ENCODE results near the gene ZC3H18.

Gene ZC3H18

DNA sequence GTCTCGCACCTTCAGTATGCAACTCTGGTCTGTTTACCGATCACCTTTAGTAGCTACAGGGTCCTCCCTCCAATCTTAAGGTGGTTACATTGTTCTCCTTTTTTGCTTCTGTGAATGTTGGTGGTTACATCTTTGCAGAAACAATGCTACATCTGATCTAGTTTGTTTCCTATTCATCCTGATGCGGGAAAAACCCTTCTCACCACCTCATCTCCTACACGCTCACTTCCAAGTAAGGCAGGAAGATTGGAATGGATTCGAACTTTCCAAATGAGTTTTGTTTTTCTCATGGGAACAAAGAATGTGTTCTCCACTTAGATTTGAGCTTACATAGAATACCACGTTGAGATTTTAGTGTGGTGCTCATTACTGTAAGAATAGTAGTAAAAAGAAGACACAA, 14.5 kb downstream of the ZC3H18 start:
- DNase-seq: no peak

GRCh38 chr16:88585269-88585668, 15.1 kb downstream of the ZC3H18 start:
- no peak for DNase-seq

- DNase-seq: no peak
Observed at GRCh38 chr16:88585927-88586581, 15.9 kb downstream of the ZC3H18 start.

DNA sequence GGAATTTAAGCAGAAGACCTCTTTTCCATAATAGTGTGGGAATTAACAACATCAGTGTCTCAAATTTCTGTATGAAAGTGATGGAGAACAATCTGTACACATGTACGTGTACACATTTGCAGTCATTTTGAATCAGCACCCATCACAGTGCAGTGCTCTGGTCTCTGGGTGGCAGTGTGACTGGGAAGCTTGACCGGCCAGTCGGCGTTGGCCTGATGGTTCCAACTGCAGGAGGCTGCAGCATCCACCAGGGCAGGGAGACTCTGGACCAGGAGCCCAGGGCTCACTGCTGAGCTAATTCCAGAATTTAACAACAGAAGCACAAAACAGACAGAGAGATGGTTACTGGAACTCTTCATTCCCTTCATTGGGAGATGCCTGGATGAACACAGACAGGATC, 17.9 kb downstream of the ZC3H18 start:
- DNase-seq: no peak

GRCh38 chr16:88588754-88589153, 18.6 kb downstream of the ZC3H18 start:
- DNase-seq: no peak

- DNase-seq: no peak
Observed at GRCh38 chr16:88589441-88589840, 19.2 kb downstream of the ZC3H18 start.

DNA sequence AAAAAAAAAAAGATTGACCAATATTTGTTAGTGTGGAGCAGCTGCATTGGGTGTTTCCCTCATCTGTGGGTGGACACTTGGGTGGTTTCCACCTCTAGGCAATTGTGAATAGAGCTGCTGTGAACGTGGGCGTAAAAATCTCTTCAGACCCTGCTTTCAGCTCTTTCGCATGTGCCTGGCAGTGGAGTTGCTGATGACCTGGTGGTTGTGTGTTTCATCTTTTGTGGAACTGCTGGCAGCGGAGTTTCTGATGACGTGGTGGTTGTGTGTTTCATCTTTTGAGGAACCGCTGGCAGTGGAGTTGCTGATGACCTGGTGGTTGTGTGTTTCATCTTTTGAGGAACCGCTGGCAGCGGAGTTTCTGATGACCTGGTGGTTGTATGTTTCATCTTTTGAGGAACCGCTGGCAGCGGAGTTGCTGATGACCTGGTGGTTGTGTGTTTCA, 21.4 kb downstream of the ZC3H18 start:
- DNase-seq: no peak

DNA sequence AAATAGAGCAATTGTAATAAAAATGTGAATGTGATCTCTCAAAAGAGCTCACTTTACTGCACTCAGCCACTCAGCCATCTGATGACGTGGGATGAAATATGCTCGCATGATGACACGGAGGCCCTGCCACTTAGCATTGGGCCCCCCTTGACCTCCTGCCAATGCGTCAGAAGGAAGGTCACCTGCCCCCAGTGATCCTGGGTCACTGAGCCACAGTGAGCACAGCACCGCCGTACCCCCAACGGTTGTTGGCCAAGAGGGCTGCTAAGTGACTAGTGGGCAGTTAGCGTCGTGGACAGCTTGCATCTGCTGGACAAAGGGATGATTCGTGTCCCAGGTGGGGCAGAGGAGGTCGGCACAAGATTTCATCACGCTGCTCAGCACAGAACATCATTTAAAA, 22.9 kb downstream of the ZC3H18 start:
- DNase-seq: no peak

DNA sequence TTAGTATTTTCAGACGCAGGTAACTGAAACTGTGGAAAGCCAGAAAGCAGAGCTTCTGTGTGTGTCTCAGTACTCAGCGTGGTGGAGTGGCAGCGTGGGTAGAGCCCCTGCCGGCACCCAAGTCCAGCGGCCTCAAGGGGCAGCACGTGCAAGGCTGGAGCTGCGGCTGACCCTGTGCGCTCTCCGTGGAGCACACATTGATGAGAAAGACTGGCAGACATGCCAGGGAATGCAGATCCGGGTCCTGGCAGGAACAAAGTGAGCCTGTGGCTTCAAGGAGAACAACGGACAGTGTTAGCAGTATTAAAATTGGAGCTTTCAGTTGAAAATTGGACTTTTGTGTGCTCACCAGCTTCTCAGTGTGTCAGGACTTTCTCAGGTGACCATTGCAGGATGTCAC, 23.3 kb downstream of the ZC3H18 start:
- no peak for DNase-seq

DNA sequence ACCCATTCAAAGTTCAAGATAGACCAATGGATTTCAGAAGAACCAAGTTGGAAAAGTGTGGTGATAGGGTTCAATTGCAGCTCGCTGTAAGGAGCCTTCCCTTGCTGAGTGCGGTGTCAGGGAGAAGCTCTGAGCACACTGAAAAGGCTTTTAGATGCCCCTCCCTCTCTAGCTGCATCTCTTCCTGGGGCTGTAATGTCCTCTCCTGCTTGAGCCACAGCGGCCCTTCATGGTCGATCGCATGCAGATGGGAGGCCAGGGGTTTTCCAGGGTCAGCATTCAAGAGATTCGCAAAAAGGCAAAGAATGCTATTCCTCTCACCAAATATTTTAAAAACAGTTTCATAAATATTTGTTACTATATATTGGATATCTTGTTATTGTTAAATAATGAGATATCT, 23.7 kb downstream of the ZC3H18 start:
- no peak for DNase-seq

DNA sequence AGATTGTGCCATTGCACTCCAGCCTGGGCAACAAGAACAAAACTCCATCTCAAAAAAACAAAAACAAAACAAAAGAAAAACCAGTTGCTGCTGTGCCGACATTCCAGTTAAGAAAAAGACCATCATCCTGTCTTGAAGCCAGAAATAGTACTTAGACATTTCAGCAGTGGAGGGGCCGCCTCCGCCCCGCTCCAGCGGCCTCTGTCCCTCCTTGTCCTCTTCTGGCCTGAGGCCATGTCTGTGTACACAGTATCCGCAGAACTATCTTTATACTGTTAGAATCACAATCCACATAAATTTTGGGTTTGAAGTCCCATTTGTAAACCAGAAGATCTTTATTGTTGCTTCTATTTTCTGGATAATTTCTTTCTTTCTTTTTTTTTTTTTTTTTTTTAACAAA, 24.9 kb downstream of the ZC3H18 start:
- no peak for DNase-seq

DNA sequence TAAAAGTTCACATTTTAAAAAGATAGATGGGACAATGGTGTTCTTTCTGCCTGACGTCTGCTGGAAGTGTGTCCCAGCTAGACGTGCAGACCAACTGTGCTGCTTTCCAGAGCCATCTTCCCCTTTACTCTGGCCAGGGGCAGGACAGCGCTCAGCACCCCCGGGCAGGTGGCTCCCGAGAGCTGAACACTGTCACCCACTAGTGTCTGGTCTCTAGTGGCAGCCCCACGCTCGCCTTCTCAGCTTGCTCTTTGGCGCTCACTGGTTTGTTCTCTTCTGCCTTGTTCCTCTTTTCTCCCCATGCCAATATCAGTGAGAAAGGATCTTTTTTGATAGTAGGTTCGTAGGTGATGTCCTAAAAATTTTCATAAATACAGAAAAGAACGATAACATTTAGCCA, 25.7 kb downstream of the ZC3H18 start:
- DNase-seq: no peak

- no peak for DNase-seq
Observed at GRCh38 chr16:88596483-88596882, 26.3 kb downstream of the ZC3H18 start.

DNA sequence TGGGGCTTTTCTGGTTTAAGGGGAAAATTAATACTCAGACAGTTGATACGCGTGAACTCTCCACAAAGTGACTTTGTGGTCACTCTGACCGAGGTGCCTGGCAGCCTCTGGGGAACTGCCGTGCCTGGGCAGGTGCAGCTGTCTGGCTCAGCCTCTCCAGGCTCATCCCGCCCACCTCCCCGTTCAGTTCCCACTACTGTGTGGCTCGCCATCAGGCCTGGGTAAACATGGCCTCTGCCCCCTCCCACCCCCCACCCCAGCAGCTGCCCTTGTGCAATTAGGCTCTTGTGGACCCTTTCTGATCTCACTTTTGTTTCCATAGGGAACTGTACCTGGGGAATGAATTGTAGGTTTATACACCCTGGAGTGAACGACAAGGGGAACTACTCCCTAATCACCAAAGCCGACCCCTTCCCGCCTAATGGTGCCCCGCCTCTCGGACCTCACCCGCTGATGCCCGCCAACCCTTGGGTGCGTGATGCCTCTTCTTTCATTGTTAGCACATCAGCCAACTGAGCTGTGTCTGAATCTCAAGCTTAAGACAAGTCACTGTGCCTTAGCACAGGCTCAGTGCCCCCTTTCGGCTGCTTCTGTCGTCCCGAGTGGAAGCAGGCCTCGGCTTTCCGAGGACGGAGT, 27.8 kb downstream of the ZC3H18 start:
- no peak for DNase-seq

DNA sequence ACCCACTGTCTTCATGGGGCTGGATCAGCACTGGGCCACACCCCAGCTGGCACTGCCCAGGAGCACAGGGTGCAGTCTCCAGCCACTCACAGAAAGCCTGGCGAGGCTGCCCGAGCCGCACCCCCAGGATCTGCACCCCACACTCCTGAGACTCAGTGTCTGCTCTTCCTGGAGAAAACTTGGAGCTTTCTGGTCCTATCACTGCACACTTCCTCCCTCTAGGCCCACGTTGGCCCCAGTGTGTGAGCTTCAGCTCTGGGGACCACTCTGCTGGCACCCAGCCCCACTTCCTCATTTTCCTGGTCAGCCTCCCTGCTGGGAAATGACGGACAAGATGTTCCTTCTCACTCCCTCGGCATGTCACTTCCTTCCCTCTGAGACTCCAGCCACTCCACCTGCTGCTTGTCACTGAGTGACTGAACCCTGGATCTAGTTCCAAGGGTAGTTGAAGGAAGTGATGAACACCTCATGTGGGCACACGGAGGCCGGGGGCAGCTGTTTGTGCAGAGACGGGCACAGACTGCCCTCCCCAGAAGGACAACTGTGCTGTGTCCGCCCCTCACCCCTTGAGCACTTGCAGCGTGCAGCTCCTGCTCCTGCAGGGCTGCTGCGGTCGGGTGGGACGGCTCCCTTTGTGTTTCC, 29.0 kb downstream of the ZC3H18 start:
- no peak for DNase-seq

- DNase-seq: no peak
Observed at GRCh38 chr16:88599825-88600538, 29.8 kb downstream of the ZC3H18 start.

DNA sequence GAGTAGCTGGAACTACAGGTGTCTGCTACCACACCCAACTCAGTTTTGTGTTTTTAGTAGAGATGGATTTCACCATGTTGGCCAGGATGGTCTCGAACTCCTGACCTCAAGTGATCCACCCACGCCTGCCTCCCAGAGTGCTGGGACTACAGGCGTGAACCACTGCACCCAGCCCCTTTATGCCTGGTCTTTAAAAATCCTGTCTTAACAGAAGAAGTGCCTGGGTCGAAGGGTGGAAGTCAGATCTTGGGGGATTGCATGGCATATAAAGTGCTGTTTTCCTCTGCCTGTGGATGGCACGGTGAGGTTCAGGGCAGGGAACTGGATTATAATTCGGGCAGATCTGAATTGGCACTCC, 30.3 kb downstream of the ZC3H18 start:
- no peak for DNase-seq

GRCh38 chr16:88601313-88602036, 31.3 kb downstream of the ZC3H18 start:
- no peak for DNase-seq

DNA sequence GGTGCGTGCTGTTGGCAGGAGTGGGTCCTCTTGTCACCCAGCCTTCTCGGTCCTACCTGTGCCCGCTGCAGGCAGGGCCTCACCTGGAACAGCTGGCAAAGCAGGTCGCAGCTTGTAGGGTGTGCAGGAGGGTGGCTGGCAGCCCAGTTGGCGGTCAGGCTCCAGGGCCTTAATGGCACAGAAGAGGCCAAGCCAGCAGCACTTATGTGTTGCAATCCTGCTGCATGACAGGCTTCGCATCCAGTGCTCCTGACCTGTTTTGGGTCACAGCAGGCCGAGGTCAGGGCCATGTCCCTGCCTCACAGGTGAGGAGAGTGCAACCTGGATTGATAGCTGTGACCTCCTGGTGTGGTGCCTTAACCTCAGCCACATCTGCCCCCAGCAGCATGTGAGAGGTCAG, 31.9 kb downstream of the ZC3H18 start:
- DNase-seq: no peak

DNA sequence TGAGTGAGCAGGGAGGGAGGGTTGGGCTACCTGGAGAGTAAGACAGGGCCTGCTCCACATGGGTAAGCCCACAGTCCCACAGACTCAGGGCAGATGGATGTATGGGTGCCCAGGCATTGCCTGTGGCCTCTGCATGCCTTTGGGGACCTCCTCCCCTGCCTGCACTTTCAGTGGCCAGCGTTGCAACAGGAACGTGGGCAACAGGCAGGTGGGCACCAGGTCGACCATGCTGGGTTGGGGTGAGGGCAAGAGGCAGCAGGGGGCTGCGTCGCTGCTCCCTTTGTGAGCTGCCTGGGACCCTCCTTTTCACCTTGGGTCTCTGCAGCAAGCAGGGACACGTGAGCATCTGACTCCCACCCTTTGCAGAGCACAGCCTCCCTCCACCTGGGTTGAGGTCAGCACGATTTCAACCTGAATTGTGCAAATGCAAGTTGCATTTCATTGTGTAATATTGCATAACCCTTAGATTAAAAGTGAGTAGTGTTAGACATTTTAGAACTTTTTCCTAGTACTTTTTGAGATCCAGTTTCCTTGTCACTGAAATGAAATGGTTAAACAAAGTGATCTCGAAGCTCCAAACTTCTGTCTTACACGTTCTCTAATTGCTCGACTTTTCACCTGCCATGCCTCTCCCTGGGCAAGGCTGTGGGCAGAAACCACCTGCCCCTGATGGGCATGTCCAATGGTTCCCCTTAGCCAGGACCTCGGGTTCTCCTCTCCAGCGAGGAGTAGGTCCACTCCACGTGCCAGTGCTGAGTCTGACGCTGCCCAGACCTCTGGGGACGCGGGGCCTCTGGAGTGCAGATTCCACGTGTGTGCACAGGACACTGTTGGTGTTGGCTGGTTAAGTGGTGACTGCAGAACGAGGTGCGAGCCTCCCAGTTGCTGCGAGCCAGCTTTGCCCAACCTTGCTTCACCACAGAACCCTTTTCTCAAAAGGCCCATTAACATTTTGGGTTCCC, 35.3 kb downstream of the ZC3H18 start:
- DNase-seq: no peak

GRCh38 chr16:88606148-88606757, 36.0 kb downstream of the ZC3H18 start:
- DNase-seq: no peak

GRCh38 chr16:88608076-88608475, 37.9 kb downstream of the ZC3H18 start:
- no peak for DNase-seq

Measured in hematopoietic multipotent progenitor cell treated with erythropoietin and hydrocortisone succinate and interleukin-3 and kit ligand, for 8 days (in vitro differentiated cells).